ENCODE measurements around the gene BAHCC1. TPM values are rescaled to one million over a fixed set of nuclear protein-coding genes. Genes with fewer than 3 reads are reported as not detected.

The BAHCC1 gene
- total and polyA plus RNA-seq, 9 of the 15 experiments (the other 6 are each of a cell fraction or from before 2014, with no cell fraction given) = 0.14 to 26.9 (median 5.0) TPM

DNA sequence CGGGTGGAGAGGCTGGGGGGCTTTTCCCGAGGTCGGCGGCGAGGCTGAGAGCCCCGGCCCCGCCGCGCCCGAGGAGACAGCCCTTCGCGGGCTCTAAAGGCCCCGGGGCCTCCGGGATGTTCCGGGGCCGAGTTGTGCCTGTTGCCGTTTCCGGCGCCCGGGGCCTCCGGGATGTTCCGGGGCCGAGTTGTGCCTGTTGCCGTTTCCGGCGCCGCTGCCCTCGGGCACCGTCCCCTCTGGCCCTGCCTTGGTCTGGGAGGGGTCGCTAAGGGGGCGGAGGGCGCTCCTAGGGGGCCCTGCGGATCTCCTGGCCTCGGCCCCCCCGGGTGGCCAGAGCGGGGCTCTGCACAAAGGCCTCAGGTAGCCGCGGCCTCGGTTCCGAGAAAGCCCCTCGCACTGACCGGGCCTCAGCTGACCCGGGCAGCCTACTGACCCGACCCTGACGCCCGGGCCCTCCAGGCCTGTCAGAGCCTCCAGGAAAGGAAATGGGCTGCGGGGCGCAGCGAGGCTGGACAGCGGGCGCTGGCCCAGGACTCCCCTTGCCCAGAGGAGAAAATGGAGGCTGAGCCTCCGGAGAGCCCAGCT is 93.1 kb downstream of the BAHCC1 start (continued):
- TF ChIP-seq, protein P1, sequence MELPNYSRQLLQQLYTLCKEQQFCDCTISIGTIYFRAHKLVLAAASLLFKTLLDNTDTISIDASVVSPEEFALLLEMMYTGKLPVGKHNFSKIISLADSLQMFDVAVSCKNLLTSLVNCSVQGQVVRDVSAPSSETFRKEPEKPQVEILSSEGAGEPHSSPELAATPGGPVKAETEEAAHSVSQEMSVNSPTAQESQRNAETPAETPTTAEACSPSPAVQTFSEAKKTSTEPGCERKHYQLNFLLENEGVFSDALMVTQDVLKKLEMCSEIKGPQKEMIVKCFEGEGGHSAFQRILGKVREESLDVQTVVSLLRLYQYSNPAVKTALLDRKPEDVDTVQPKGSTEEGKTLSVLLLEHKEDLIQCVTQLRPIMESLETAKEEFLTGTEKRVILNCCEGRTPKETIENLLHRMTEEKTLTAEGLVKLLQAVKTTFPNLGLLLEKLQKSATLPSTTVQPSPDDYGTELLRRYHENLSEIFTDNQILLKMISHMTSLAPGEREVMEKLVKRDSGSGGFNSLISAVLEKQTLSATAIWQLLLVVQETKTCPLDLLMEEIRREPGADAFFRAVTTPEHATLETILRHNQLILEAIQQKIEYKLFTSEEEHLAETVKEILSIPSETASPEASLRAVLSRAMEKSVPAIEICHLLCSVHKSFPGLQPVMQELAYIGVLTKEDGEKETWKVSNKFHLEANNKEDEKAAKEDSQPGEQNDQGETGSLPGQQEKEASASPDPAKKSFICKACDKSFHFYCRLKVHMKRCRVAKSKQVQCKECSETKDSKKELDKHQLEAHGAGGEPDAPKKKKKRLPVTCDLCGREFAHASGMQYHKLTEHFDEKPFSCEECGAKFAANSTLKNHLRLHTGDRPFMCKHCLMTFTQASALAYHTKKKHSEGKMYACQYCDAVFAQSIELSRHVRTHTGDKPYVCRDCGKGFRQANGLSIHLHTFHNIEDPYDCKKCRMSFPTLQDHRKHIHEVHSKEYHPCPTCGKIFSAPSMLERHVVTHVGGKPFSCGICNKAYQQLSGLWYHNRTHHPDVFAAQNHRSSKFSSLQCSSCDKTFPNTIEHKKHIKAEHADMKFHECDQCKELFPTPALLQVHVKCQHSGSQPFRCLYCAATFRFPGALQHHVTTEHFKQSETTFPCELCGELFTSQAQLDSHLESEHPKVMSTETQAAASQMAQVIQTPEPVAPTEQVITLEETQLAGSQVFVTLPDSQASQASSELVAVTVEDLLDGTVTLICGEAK (IDR thresholded peaks at IDR 0.05) = peak; percentile 45; the same call in 1 of the 2 replicates
- TF ChIP-seq, protein P1 (CRISPR knock-in tag; IDR thresholded peaks at IDR 0.05) = no peak
- TF ChIP-seq, protein P2, sequence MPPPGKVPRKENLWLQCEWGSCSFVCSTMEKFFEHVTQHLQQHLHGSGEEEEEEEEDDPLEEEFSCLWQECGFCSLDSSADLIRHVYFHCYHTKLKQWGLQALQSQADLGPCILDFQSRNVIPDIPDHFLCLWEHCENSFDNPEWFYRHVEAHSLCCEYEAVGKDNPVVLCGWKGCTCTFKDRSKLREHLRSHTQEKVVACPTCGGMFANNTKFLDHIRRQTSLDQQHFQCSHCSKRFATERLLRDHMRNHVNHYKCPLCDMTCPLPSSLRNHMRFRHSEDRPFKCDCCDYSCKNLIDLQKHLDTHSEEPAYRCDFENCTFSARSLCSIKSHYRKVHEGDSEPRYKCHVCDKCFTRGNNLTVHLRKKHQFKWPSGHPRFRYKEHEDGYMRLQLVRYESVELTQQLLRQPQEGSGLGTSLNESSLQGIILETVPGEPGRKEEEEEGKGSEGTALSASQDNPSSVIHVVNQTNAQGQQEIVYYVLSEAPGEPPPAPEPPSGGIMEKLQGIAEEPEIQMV (tag; conservative IDR thresholded peaks at IDR 0.05; ENCODE audit: low read depth) = no peak
- peak; percentile 83; the same call in 1 of the 2 replicates for TF ChIP-seq RBM14 (IDR thresholded peaks at IDR 0.05; ENCODE audit: borderline replicate concordance, insufficient read depth, low read depth, low read length)
- TF ChIP-seq, protein P3, sequence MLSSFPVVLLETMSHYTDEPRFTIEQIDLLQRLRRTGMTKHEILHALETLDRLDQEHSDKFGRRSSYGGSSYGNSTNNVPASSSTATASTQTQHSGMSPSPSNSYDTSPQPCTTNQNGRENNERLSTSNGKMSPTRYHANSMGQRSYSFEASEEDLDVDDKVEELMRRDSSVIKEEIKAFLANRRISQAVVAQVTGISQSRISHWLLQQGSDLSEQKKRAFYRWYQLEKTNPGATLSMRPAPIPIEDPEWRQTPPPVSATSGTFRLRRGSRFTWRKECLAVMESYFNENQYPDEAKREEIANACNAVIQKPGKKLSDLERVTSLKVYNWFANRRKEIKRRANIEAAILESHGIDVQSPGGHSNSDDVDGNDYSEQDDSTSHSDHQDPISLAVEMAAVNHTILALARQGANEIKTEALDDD (IDR thresholded peaks at IDR 0.05) = no peak
- TF ChIP-seq, protein P4, sequence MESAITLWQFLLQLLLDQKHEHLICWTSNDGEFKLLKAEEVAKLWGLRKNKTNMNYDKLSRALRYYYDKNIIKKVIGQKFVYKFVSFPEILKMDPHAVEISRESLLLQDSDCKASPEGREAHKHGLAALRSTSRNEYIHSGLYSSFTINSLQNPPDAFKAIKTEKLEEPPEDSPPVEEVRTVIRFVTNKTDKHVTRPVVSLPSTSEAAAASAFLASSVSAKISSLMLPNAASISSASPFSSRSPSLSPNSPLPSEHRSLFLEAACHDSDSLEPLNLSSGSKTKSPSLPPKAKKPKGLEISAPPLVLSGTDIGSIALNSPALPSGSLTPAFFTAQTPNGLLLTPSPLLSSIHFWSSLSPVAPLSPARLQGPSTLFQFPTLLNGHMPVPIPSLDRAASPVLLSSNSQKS (CRISPR knock-in tag; IDR thresholded peaks at IDR 0.05) = no peak
- TF ChIP-seq GABPA (tag; conservative IDR thresholded peaks at IDR 0.05; ENCODE audit: low read depth) = peak; percentile 59
- TF ChIP-seq, protein P5, sequence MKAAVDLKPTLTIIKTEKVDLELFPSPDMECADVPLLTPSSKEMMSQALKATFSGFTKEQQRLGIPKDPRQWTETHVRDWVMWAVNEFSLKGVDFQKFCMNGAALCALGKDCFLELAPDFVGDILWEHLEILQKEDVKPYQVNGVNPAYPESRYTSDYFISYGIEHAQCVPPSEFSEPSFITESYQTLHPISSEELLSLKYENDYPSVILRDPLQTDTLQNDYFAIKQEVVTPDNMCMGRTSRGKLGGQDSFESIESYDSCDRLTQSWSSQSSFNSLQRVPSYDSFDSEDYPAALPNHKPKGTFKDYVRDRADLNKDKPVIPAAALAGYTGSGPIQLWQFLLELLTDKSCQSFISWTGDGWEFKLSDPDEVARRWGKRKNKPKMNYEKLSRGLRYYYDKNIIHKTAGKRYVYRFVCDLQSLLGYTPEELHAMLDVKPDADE (conservative IDR thresholded peaks at IDR 0.05; ENCODE audit: control insufficient read depth, low read depth, low read length) = 0 out of 2 replicates have a peak, but pooled peaks have one; percentile 10
- TF ChIP-seq ZNF766 (CRISPR knock-in tag; conservative IDR thresholded peaks at IDR 0.05) = no peak
- peak; percentile 10; the same call in 1 of the 2 replicates for TF ChIP-seq ETV5 (CRISPR knock-in tag; IDR thresholded peaks at IDR 0.05; ENCODE audit: low read depth)
- no peak for TF ChIP-seq MEF2D (tag; conservative IDR thresholded peaks at IDR 0.05; ENCODE audit: low read depth)
